HG03159 (cell line): ENCODE data around the gene ARL6IP5.
A peak's percentile ranks its signal among the peaks of the same experiment; 100 is the strongest.

Experiments
- ATAC-seq: cut with Tn5 transposase; IDR thresholded peaks from one replicate; pipeline ENCODE4 v1.9.1; 2021; ENCODE audit warnings: mild to moderate bottlenecking, moderate library complexity; ENCODE audit not compliant: unreplicated experiment

Gene ARL6IP5

GRCh38 chr3:69084326-69085167 lies at the start of gene ARL6IP5:
ARL6IP5 (plus strand) TSS chr3:69084937; CDS start chr3:69085048, 111 bp downstream.
- ATAC-seq: peak; percentile 57

GRCh38 chr3:69044608-69045007 lies 40.1 kb upstream of the ARL6IP5 start:
- ATAC-seq: no peak

- no peak for ATAC-seq
Measured at GRCh38 chr3:69048990-69049389, 35.7 kb upstream of the ARL6IP5 start.

GRCh38 chr3:69051756-69052471 lies 32.8 kb upstream of the ARL6IP5 start, which contains the start of gene TMF1:
TMF1 (minus strand) TSS chr3:69052333; CDS start chr3:69052086, 247 bp downstream.
- ATAC-seq: peak; percentile 98

GRCh38 chr3:69052472-69052898 lies 32.3 kb upstream of the ARL6IP5 start:
- ATAC-seq: peak; percentile 3

GRCh38 chr3:69058180-69058946 lies 26.4 kb upstream of the ARL6IP5 start:
- peak; percentile 100 for ATAC-seq

- no peak for ATAC-seq
Measured at GRCh38 chr3:69058947-69059224, 25.9 kb upstream of the ARL6IP5 start.

GRCh38 chr3:69059688-69060087 lies 25.0 kb upstream of the ARL6IP5 start:
- ATAC-seq: no peak

GRCh38 chr3:69063636-69064035 lies 21.1 kb upstream of the ARL6IP5 start:
- ATAC-seq: no peak

GRCh38 chr3:69065318-69065964 lies 19.3 kb upstream of the ARL6IP5 start:
- ATAC-seq: no peak

GRCh38 chr3:69066121-69066520 lies 18.6 kb upstream of the ARL6IP5 start:
- no peak for ATAC-seq

- no peak for ATAC-seq
Measured at GRCh38 chr3:69072928-69073327, 11.8 kb upstream of the ARL6IP5 start.

GRCh38 chr3:69079269-69080159 lies 5.2 kb upstream of the ARL6IP5 start:
- peak; percentile 21 for ATAC-seq

GRCh38 chr3:69080233-69080920 lies 4.4 kb upstream of the ARL6IP5 start, which contains the start of gene UBA3:
UBA3 (minus strand) TSS chr3:69080365; CDS start chr3:69080353, 12 bp downstream.
- ATAC-seq: peak; percentile 56

GRCh38 chr3:69081583-69082262 lies 3.0 kb upstream of the ARL6IP5 start:
- no peak for ATAC-seq

- ATAC-seq: no peak
Measured at GRCh38 chr3:69082361-69082760, 2.4 kb upstream of the ARL6IP5 start.

GRCh38 chr3:69082805-69083204 lies 1.9 kb upstream of the ARL6IP5 start:
- ATAC-seq: peak; percentile 46

GRCh38 chr3:69085168-69085832 lies 563 bp downstream of the ARL6IP5 start:
- ATAC-seq: no peak
